Heart left ventricle (tissue), 13 donors: ENCODE results near the gene ARV1.

Experiments used
- CTCF ChIP-seq, 12 donors: fragments of 200-600 bp; sonication (generic) in 4 of 12; IDR thresholded peaks; one replicate each; pipeline versions ENCODE4 v1.5.0 to v1.8.0; 2018 to 2022; ENCODE audit warnings: antibody characterized with exemption in 12 of 12, mild to moderate bottlenecking in 5 of 12
- POLR2A ChIP-seq, 2 donors: fragments of 450-650 bp; IDR thresholded peaks; one replicate each; pipeline ENCODE4 v1.6.1; 2017; ENCODE audit warnings: antibody characterized with exemption in 2 of 2, mild to moderate bottlenecking in 2 of 2, moderate library complexity in 2 of 2
- donor health status: ischemic (EF 13 %, LVEDD 7.1; RV severe dilation, severe dysfunction).
- donor health status: DM: no; HTN: yes; CAD: no.
- donor health status: DM: no; HTN: no; CAD: no.
- donor health status: ischemic (EF 25% LVEDD 6.9; RV normal size, moderate dysfunction).
- donor health status: ischemic (EF 25% LVEDD 5.7; RV mildly dilated, moderate dysfunction).
- donor health status: ischemic (EF 35%, LVEDD 5.7; RV mildly dilated, moderate dysfunction).
- donor health status: nonischemic (EF 11% LVEDD 7.7; RV severe dilation, severe dysfunction).
- donor health status: DM: yes; HTN: yes; CAD: no.
- donor health status: PGD.
- donor health status: ischemic (EF 29% LVEDD 5.4; RV normal size, mild dysfunction).
- donor health status: nonischemic (EF 23%, LVEDD 6.1; RV moderate dilation, normal function).

- TF ChIP-seq CTCF (IDR thresholded peaks at IDR 0.05): no peak
- TF ChIP-seq POLR2A (IDR thresholded peaks at IDR 0.05): no peak
These were observed 38.9 kb upstream of the ARV1 start for GRCh38 chr1:230939806-230940489.
